Hindlimb muscle (tissue), 1 donor: Measurements from ENCODE around the gene TMEM80. TPM values are rescaled to one million over a fixed set of nuclear protein-coding genes. Genes with fewer than 3 reads are reported as not detected.

Experiments used
- DNase-seq: peaks from one replicate; pipeline ENCODE4 v3.0.0-alpha.2; 2013
- polyA plus RNA-seq: library from polyadenylated mRNA; unstranded; fragments of 120-200 nt; gene quantifications from one replicate; pipeline ENCODE4 v1.2.1, GENCODE V29; 2013; ENCODE audit not compliant: insufficient read length

The TMEM80 gene
- polyA plus RNA-seq, 1 donor = 21.0 TPM

DNA sequence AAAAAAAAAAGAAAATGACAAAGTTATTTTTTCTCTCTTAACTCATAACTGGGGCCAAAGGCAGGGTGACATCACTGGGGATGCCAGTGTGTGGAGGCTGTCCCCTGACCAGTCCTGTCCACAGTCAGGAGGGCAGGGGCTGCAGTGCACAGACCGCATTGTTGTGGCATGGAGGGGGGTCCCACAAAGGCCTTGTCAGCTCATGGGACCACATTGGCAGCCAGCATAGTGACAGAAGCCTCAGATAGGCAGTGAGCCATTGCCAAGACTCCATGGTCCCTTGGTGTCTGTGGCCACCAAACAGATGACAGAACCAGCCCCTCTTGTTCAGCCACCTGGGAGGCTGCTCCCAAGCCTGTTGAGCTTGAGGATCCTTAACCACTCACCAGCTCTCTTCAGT is 4.1 kb downstream of the TMEM80 start:
- no peak for DNase-seq

DNA sequence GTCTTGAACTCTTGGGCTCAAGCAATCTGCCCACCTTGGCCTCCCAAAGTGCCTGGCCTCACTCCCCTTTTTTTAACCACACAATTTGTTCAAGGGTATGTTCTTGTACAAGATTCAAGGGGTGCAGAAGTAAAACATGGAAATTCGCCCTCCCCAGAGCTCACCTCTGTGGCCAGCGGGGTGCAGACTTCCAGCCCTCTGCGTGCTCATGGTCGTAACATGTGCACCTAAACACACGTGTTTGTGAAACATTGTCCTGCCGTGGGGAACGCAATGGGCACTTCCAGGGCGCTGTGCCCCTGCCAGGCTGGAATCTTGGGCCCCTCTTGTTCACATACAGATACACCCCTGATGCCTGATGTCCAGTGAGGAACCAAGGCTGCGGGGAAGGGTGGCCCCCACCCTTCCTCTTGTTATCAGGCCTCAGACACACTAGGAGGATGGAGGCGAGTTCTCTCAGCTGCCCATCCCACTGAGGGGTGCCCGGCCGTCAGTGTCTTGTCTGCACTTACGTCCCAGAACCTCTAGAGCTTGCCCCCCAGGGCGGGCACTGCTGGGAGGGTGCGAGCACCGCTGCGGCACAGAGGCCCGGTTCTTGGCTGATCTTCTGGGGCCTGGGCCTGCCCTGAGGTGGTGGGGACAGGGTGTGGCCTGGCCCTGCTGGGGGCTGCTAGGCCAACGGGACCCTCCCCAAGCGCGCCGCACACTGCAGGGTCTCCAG is 6.3 kb downstream of the TMEM80 start:
- no peak for DNase-seq

DNA sequence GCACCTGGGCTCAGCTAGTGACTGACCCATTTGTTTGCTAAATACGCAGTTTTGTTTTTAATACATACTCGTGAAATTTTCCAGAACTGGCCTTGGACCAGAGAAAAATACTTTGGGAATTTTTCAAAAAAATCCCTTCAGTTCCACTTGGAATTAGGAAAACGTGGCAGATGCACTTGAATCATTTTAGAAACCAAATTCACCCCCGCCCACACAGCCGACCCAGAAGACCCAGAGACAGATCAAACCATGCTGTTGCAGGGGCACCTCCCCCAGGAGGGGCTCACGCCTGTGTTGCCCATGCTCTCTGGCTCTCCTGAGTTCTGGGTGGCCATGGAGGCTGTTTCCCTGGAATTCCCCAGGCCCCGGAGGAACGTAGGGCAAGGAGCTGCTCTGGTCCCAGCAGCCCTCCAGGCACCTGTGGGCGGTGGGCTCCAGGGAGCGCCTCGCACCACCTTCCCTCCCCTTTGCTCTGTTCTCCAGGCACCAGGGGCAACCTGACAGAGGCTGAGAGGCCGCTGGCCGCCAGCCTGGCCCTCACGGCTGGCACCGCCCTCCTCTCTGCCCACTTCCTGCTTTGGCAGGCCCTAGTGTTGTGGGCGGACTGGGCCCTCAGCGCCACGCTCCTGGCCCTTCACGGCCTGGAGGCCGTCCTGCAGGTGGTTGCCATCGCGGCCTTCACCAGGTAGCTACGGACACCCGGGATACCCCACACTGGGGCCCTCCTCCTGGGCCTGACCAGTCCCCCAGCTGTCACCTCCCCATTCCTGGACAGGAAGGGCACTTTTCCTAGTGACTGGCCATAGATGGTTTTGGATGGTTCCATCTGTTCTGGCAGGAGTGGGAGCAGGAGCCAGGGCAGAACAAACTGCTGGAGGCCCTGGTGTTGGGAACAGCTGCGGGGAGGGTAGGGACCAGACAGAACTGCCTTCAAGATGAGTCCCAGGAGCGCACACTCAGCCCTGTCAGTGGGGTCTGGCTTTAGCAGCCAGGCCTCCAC is 7.1 kb downstream of the TMEM80 start:
- no peak for DNase-seq

DNA sequence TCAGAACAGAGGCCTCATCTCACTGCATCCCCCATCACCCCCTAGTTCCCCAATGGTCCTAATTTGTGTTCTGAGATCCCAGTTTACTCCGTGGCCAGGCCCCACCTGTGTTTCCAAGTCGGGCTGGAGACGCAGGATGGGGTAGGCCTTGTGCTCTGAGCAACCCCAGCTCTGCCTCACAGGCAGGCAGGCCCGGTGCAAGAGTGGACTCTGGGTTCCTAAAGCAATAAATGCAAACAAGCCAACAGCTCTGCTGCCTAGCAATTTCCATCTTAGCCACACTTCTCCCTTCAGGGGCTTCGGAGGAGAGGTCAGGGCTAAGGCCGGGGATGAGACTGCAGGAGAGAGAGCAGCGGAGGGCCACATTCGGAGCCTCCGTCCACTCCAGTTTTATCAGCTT is 7.9 kb downstream of the TMEM80 start:
- DNase-seq = no peak

DNA sequence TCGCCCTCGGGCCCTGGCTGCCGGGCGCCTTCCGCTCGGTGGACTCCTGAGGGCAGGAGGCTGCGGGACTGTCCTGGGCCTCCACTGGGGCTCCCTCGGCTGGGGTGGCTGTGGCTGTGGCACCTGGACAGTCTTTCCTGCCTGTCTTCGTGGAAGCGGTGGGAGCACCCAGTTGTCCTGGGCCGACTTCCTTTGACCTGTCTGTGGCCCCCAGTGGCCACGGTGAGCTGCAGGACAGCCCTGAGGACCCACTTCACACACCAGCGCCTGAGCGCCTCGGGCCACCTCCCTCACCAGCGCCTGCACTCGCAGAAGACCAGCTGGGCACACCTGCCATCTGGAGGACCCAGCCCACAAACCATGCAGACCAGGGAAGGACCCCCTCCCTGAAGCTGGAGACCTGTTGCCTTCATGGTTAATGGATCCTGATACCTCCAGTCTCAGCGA is 8.6 kb downstream of the TMEM80 start:
- no peak for DNase-seq

DNA sequence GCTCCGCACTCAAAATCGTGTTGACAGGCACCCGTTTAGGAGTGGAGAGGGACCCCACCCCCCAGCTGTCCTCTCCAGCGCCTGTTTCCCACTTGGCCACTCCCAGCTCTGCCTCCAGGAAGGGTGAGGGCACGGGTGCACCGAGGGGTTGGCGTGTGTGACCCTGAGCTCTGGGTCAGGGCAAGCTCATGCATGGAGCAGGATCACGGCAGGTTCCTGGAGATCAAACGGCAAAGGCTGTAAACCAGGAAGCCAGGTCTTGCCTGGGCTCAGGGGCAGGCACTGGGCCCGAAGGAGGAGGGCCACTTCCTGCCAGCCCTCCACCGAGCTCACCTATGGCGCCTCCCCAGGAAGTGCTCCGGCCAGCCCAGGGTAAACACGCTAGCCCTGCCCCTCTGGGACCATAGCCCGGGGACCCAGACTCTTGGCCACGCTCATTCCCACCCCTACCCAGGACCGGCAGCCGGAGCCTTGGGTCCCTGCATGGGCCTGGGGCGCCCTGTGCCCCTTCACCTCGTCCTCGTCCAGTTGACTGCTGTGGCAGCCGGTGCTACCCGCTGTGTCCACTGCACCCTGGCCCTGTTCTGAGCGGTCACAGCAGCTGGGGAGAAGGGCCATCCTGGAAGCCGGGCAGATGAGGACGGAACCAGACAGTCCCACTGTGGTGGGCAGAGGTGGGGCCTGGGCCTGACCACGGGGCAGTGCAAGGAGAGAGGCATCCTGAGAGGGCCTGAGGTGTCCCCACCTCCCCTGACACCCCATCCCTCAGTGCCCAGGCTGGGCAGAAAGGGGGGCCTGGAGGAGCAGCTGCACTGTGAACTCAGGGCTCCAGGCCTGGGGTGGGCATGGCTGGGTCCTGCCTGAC is 9.4 kb downstream of the TMEM80 start:
- DNase-seq = no peak

DNA sequence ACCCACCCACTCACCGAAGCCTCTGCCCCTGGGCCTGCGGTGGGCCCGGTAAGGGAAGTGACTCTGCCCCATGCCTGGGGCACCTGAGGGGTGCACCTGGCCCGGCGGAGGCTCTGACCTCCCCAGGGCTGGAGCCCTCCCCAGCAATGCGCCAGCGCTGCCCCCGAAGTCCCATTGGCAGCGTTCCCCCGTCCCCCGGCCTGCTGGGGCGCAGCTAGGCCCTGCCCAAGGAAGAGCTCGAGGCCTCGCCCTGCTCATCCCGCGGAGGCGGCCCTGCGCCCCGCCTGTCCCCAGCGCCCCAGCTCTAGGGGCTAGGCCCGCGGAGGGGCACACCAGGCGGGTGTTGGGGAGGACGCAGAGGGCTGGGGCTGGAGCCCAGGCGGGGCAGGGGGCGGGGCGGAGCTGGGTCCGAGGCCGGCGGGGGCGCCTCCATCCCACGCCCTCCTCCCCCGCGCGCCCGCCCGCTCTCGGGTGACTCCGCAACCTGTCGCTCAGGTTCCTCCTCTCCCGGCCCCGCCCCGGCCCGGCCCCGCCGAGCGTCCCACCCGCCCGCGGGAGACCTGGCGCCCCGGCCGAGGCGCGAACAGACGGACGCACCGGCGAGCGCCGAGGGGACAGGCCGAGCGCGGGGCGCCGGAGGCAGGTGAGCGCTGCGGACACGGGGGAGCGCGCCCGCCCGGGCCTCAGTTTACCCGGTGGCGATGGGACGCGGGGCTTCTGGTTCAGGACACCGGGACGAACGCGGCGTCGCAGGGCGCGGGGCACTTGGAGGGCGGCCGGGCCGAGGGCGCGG is 10.2 kb downstream of the TMEM80 start, which contains the start of gene EPS8L2:
Gene EPS8L2 (plus strand): TSS at position 586 of the 793 bp plus-strand sequence. CDS start 3,177 bp downstream, outside the sequence.
- DNase-seq = no peak

DNA sequence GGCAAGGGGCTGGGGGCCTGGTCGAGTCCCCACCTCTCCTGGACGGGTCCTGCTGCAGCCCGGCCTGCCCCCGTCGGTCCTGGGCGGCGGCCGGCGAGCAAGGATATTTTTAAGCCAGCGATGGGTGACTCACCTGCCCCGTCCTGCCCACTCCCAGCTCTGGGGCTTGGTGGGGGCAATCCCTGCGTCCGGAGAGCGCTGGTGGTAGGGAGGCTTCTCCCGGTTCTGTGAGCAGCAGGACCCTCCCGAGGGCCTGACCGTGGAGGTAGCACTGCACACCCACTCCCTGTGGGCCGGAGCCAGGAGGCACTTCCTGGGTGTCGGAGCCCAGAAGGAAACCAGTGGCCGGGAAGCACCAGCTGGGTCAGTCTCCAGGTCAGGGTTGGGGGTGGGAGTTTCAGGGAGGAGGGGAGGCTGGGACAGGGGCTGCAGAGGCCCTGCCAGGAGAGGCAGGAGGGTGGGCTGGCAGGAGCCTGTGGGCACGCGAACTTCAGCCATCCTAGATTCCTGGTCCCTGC is 10.9 kb downstream of the TMEM80 start:
- no peak for DNase-seq

DNA sequence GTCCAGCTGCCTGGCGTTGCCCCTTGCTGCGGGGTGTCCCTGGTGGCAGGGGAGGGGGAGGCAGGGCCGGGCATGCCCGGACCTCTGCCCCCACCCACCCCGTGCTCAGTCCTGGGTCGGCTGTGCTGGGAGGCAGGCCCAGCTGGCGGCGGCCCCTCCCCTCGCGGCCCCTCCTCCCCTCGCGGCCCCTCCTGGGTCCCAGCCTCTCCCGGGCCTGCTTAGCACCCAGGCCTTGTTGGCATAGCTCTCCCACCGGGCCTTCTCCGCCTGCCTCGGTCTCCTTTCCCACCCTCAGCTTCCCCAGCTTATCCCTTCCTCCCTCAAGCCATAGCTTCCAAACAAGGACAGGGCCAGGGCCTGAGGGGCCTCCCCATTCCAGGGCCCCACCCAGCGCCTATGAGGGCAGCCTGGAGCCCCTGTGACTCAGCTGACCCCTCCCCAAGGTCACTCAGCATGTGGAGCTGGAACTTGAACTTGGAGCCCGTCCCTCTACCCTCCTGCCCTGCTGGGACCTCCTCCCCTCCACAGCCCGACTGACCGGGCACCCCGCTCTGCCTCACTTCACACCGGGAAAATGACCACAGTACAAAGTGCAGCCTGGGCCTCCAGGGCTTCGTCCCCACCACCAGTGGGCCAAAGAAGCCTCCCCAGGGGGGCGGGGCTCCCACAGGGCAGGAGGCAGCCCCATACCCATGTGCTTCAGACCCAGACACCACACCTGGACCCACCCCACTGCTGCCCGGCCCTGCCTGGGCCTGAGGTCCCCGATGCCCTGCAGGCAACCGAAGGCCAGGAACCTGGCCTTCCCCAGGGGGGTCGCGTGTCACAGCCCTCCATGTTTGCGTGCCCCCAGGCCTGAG is 11.6 kb downstream of the TMEM80 start:
- DNase-seq = no peak

DNA sequence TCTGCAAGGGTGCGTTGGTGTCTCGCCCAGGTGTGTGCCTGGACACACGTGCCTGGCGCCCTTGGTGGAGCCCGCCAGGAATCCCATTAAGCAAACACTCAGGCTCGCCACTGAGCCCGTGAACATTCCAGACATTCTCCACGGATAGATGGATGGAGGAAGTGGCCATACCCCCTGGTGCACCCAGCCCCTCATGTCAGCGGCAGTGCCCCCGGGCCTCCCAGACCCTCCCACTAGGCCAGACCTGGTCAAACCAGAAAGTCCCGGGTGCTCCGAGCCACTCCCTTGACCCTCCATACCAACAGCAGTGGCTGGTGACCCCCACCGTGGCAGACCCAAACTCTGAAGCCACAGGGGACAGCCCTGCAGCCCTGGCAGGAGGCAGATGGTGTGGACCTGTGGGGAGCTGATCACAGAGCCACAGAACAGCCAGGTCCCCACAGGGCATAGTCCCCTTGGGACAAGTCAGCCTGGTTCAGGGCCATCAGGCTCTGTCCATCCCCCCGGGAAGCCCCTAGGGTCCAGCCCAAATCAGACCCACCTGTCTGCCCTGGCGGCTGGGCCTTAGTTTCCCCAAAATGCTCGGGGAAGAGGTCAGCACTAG is 12.3 kb downstream of the TMEM80 start:
- DNase-seq = no peak

DNA sequence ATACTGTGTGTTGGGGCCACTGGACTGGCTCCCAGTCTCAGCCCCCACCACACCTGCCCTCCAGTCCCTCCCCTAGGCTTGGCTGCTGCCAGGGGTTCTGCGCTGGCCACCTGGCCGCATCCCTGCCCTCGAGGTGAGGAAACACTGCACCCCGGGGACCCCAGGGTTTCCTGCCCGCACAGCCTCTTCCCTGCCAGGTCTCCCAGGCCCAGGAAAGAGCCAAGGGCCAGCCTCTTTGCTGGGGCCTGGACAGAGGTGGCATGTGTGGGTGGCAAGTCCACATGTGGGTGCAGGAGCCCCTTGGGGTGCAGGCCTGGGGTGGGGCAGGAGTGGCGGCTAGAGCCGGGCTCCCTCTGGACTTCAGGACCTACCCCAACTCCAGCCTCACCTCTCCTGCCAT is 12.9 kb downstream of the TMEM80 start:
- DNase-seq = no peak

DNA sequence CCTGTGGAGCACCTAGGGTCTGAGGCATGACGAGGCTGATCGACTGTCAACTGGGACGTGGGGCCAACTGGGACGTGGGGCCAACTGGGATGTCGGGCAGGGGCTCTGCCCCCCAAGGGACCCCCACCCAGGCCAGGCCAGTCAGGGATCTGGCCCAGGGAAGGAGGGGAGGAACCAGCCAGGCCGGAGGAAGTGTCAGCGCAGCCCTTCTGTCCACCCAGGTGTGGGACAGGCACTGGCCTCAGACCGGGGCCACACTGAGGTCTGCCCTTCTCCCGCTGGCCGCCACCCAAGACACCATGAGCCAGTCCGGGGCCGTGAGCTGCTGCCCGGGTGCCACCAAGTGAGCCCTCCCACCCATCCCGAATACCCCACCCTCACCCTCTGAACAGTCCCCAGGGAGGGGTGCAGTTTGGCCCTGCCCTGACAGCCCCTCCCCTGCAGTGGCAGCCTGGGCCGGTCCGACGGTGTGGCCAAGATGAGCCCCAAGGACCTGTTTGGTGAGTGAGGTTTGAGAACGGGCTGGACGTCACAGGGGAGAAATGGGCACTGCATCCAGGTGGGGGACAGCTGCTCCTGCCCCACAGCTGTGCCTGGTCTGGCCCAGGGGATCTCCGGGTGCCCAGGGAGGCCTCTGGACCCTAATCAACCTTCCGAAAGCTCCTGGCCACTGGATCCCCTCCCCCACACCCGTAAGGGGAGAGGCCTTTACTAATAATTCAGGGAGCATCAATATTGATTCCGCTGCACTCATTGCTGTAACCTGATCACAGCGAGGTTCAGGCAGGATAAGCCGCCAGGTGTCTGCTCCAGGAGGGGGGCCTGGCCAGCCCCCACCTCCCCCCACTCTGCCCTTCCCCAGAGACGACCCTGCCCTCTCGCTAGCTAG is 13.7 kb downstream of the TMEM80 start:
- no peak for DNase-seq

DNA sequence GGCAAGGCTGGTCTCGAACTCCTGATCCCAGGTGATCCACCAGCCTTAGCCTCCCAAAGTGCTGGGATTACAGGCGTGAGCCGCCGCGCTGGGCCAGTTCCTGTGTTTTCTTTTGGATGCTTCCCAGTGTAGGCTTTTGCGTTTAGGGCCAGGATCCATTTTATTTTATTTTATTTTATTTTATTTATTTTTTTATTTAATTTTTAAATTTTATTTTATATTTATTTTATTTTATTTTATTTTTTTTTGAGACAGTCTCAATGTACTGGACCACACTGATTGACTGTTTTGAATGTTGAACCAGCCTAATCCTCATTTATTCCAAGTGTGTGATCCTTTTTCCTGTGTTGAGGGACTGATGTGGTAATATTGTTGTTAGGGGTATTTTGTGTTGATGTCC is 18.8 kb downstream of the TMEM80 start:
- DNase-seq = no peak

DNA sequence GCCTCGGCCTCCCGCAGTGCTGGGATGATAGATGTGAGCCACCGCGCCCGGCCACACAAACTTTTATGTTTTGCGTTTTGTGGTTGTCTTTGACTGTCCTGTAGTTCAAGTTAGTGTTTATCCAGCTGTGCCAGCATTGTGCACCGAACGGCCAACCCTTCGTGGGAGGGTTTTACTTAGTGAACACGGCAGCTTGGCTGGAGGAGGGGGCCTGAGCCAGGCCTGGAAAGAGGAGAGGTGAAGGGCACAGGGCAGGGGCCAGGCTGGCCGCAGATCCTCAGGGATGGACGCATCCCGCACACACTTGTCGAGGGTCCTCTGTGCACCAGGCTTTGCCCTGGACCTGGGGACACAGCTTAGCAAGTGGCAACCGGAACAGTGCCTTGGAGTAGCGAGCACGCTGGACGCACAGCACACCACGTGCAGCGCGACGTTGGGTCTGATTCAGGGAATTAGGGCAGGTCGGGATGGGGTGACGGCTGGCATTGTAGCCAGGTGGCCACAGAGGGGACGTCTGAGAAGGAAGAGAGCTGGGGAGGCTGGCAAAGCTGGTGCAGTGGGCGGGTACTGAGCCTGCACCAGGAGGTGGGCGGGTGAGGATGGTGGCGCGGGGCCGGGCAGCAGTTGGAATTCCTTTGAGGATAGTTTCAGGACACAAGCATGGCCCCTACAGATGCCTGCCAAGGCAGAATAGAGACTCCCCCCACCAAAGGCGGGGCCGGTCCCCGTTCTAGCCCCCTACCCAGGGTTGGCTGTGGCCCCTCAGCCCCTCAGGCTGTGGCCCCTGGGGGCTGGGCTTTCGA is 23.8 kb downstream of the TMEM80 start:
- DNase-seq = no peak

DNA sequence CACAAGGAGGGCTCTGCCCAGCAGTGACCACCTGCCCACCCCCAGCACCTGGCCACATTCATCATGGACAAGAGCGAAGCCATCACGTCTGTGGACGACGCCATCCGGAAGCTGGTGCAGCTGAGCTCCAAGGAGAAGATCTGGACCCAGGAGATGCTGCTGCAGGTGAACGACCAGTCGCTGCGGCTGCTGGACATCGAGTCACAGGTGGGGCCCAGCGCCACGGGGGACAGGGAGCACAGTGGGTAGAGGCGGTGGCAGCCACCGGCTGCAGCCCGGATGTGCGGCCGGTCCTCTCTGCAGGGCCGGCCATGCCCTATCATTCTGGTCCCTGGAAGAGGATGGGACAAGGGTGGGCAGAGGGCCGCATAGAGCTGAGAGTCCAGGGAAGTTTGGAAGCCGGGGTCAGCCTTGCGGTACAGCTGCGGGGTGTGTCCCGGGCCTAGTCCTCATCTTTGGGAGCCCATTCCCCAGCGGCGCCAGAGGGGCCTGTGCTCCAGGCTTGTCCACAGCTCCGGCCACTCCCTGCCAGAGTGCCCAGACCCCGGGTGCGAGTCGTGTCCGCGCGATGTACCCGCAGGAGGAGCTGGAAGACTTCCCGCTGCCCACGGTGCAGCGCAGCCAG is 24.5 kb downstream of the TMEM80 start:
- DNase-seq = no peak

DNA sequence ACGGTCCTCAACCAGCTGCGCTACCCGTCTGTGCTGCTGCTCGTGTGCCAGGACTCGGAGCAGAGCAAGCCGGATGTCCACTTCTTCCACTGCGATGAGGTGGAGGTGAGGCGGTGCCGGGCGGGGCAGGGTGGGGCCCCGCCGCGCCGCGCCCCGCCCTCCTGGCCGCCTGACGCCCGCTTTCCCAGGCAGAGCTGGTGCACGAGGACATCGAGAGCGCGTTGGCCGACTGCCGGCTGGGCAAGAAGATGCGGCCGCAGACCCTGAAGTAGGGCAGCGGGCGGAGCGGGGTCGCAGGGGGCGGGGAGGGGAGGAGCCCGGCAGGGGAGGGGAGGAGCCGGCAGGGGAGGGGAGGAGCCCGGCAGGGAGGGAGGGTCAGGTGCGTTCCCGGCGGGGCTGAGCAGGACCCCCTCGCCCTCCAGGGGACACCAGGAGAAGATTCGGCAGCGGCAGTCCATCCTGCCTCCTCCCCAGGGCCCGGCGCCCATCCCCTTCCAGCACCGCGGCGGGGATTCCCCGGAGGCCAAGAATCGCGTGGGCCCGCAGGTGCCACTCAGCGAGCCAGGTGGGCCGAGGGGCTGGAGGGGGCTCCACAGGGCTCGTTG is 25.1 kb downstream of the TMEM80 start:
- DNase-seq = no peak

DNA sequence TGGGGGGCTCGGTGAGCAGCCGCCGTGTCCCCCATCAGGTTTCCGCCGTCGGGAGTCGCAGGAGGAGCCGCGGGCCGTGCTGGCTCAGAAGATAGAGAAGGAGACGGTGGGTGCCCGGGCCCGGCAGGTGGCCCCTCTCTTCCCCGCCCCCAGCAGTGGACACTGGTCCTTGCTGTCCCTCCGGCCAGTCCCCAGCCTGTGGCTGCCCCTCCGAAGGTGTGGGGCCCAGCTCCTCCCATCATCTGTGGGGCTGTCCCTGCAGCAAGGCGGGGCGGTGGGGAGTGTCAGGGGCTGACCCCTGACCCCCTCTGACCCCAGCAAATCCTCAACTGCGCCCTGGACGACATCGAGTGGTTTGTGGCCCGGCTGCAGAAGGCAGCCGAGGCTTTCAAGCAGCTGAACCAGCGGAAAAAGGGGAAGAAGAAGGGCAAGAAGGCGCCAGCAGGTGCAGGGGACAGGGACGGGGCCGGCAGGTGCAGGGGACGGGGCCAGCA is 25.7 kb downstream of the TMEM80 start:
- no peak for DNase-seq
